Stimulated activated CD8-positive, alpha-beta memory T cell treated with anti-CD3 and anti-CD28 coated beads, Interleukin-12 subunit alpha, Interleukin-12 subunit beta, amount 100 ng/mL, for 24 hours (primary cell): ENCODE measurements around the gene LRRC47.
"Not testable (repeated sequence)": the region's sequence is repeated elsewhere in the genome, so short reads cannot be mapped to it uniquely, and the experiment has no call there.

ENCODE experiments used
- DNase-seq: peaks from one replicate; pipeline ENCODE4 v3.0.0-alpha.2; 2020; ENCODE audit errors: extremely low read depth

LRRC47 gene

GRCh38 chr1:3772027-3772714 is 24.1 kb downstream of the LRRC47 start:
- DNase-seq = peak; percentile 72

GRCh38 chr1:3771108-3772026 is 24.9 kb downstream of the LRRC47 start:
- DNase-seq = no peak

- DNase-seq = no peak
Measured at GRCh38 chr1:3770047-3770765, 26.1 kb downstream of the LRRC47 start.

GRCh38 chr1:3768811-3769390 is 27.4 kb downstream of the LRRC47 start:
- no peak for DNase-seq

GRCh38 chr1:3767328-3767925 is 28.9 kb downstream of the LRRC47 start:
- no peak for DNase-seq

- no peak for DNase-seq
Measured at GRCh38 chr1:3763351-3764125, 32.8 kb downstream of the LRRC47 start.

GRCh38 chr1:3762873-3763228 is 33.4 kb downstream of the LRRC47 start:
- DNase-seq = no peak

GRCh38 chr1:3762151-3762872 is 34.0 kb downstream of the LRRC47 start:
- DNase-seq = no peak

- DNase-seq = no peak
Measured at GRCh38 chr1:3761296-3762010, 34.8 kb downstream of the LRRC47 start.

- no peak for DNase-seq
Measured at GRCh38 chr1:3759796-3760195, 36.5 kb downstream of the LRRC47 start.

GRCh38 chr1:3759164-3759563 is 37.1 kb downstream of the LRRC47 start:
- DNase-seq = no peak

- no peak for DNase-seq
Measured at GRCh38 chr1:3756394-3756793, 39.9 kb downstream of the LRRC47 start.

- no peak for DNase-seq
Measured at GRCh38 chr1:3753656-3754454, 42.4 kb downstream of the LRRC47 start.

- no peak for DNase-seq
Measured at GRCh38 chr1:3752400-3752945, 43.8 kb downstream of the LRRC47 start, which contains the start of gene CCDC27. CCDC27 (plus strand) TSS chr1:3752450; CDS start chr1:3752482, 32 bp downstream.

- no peak for DNase-seq
Measured at GRCh38 chr1:3750741-3751140, 45.6 kb downstream of the LRRC47 start.

GRCh38 chr1:3749512-3749911 is 46.8 kb downstream of the LRRC47 start:
- DNase-seq = no peak

GRCh38 chr1:3748316-3748900 is 47.9 kb downstream of the LRRC47 start:
- not testable (repeated sequence) for DNase-seq

GRCh38 chr1:3747903-3748302 is 48.4 kb downstream of the LRRC47 start:
- DNase-seq = no peak
